Ramos (cell line): ENCODE results near the gene ARHGEF3.

Experiments used
- in situ Hi-C: fragments of 300-500 bp; cut with MboI; formaldehyde crosslinking; loops from one replicate; pipeline ENCODE4 v1.14.3; 2022; ENCODE audit warnings: low sequenced_read_pairs; ENCODE audit not compliant: unreplicated experiment

The ARHGEF3 gene

GRCh38 chr3:56799251-56799882, 2.4 kb downstream of the ARHGEF3 start:
- in situ Hi-C loops: loop anchor here (5.0 kb wide), 1 partner anchor 87 kb away; no protein-coding TSS in a partner anchor

- in situ Hi-C loops: loop anchor here (5.0 kb wide), 1 partner anchor 85 kb away; no protein-coding TSS in a partner anchor
These were observed 4.8 kb downstream of the ARHGEF3 start for GRCh38 chr3:56796996-56797395.

- in situ Hi-C loops: loop anchor here (5.0 kb wide), 1 partner anchor 84 kb away; no protein-coding TSS in a partner anchor
These were observed 5.5 kb downstream of the ARHGEF3 start for GRCh38 chr3:56796202-56796601.

GRCh38 chr3:56795829-56796185, 5.9 kb downstream of the ARHGEF3 start:
- in situ Hi-C loops: loop anchor here (5.0 kb wide), 1 partner anchor 84 kb away; no protein-coding TSS in a partner anchor

GRCh38 chr3:56795097-56795828, 6.5 kb downstream of the ARHGEF3 start:
- in situ Hi-C loops: loop anchor here (5.0 kb wide), 1 partner anchor 83 kb away; no protein-coding TSS in a partner anchor

- in situ Hi-C loops: no loop called here
These were observed 9.6 kb downstream of the ARHGEF3 start for GRCh38 chr3:56792193-56792592.

- in situ Hi-C loops: no loop called here
These were observed 11.5 kb downstream of the ARHGEF3 start for GRCh38 chr3:56790016-56790821.

GRCh38 chr3:56789076-56789475, 12.7 kb downstream of the ARHGEF3 start:
- in situ Hi-C loops: no loop called here

- in situ Hi-C loops: no loop called here
These were observed 13.2 kb downstream of the ARHGEF3 start for GRCh38 chr3:56788521-56788920.

GRCh38 chr3:56787784-56788256, 13.9 kb downstream of the ARHGEF3 start:
- in situ Hi-C loops: no loop called here

- in situ Hi-C loops: no loop called here
These were observed 14.4 kb downstream of the ARHGEF3 start for GRCh38 chr3:56787258-56787775.

GRCh38 chr3:56785499-56785898, 16.2 kb downstream of the ARHGEF3 start:
- in situ Hi-C loops: no loop called here

GRCh38 chr3:56784448-56785001, 17.2 kb downstream of the ARHGEF3 start:
- in situ Hi-C loops: no loop called here

- in situ Hi-C loops: no loop called here
These were observed 17.9 kb downstream of the ARHGEF3 start for GRCh38 chr3:56783644-56784447.

- in situ Hi-C loops: no loop called here
These were observed 18.8 kb downstream of the ARHGEF3 start for GRCh38 chr3:56782906-56783305.

GRCh38 chr3:56782215-56782614, 19.5 kb downstream of the ARHGEF3 start:
- in situ Hi-C loops: no loop called here

- in situ Hi-C loops: no loop called here
These were observed 20.0 kb downstream of the ARHGEF3 start for GRCh38 chr3:56781762-56782161.

GRCh38 chr3:56780936-56781335, 20.8 kb downstream of the ARHGEF3 start:
- in situ Hi-C loops: no loop called here

- in situ Hi-C loops: no loop called here
These were observed 22.9 kb downstream of the ARHGEF3 start for GRCh38 chr3:56778893-56779292.
